WERI-Rb-1 (cell line): ENCODE results near the gene TMEM117.

ENCODE experiments used
- DNase-seq: peaks from one replicate; pipeline ENCODE4 v3.0.0-alpha.2; 2020
- H3K27ac ChIP-seq: fragments of 250-450 bp; sonication (Bioruptor Pico); 2 replicates; pipeline ENCODE4 v1.5.1; 2020; ENCODE audit warnings: mild to moderate bottlenecking, moderate library complexity
- H3K27me3 ChIP-seq: fragments of 250-450 bp; sonication (Bioruptor Pico); 2 replicates; pipeline ENCODE4 v1.5.1; 2021; ENCODE audit warnings: mild to moderate bottlenecking, low read depth, moderate library complexity; ENCODE audit not compliant: insufficient read depth, severe bottlenecking
- H3K36me3 ChIP-seq: fragments of 250-450 bp; sonication (Bioruptor Pico); 2 replicates; pipeline ENCODE4 v1.5.1; 2020; ENCODE audit warnings: mild to moderate bottlenecking, moderate library complexity
- H3K4me3 ChIP-seq: 2 replicates; pipeline ENCODE4 v1.5.1; 2011; ENCODE audit warnings: low read depth, mild to moderate bottlenecking, control low read depth, low read length
- H3K9me3 ChIP-seq: fragments of 250-450 bp; sonication (Bioruptor Pico); 2 replicates; pipeline ENCODE4 v1.5.1; 2021; ENCODE audit warnings: mild to moderate bottlenecking, moderate library complexity; ENCODE audit not compliant: severe bottlenecking
- TF ChIP-seq, protein P1 (sequence below): IDR thresholded peaks from 2 replicates; pipeline ENCODE4 v1.5.1; 2011; ENCODE audit warnings: low read depth, mild to moderate bottlenecking, control low read depth, inconsistent platforms, low read length

Gene TMEM117

GRCh38 chr12:44015333-44015941, 179.6 kb downstream of the TMEM117 start:
- TF ChIP-seq, protein P1, sequence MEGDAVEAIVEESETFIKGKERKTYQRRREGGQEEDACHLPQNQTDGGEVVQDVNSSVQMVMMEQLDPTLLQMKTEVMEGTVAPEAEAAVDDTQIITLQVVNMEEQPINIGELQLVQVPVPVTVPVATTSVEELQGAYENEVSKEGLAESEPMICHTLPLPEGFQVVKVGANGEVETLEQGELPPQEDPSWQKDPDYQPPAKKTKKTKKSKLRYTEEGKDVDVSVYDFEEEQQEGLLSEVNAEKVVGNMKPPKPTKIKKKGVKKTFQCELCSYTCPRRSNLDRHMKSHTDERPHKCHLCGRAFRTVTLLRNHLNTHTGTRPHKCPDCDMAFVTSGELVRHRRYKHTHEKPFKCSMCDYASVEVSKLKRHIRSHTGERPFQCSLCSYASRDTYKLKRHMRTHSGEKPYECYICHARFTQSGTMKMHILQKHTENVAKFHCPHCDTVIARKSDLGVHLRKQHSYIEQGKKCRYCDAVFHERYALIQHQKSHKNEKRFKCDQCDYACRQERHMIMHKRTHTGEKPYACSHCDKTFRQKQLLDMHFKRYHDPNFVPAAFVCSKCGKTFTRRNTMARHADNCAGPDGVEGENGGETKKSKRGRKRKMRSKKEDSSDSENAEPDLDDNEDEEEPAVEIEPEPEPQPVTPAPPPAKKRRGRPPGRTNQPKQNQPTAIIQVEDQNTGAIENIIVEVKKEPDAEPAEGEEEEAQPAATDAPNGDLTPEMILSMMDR = 0 out of 2 replicates have a peak, but pooled peaks have one; percentile 21
- no peaks in the 10 kb centered on the region for H3K27me3 ChIP-seq
- H3K4me3 ChIP-seq = no peak overlapping the region
- no peaks in the 10 kb centered on the region for H3K9me3 ChIP-seq
- DNase-seq = no peak
- H3K36me3 ChIP-seq = no peaks in the 10 kb centered on the region
- no peak overlapping the region for H3K27ac ChIP-seq

GRCh38 chr12:44017216-44017615, 181.3 kb downstream of the TMEM117 start:
- H3K27ac ChIP-seq = no peak overlapping the region
- no peaks in the 10 kb centered on the region for H3K36me3 ChIP-seq
- no peaks in the 10 kb centered on the region for H3K9me3 ChIP-seq
- DNase-seq = no peak
- H3K4me3 ChIP-seq = no peak overlapping the region
- no peaks in the 10 kb centered on the region for H3K27me3 ChIP-seq
- TF ChIP-seq, protein P1 = no peak

DNA sequence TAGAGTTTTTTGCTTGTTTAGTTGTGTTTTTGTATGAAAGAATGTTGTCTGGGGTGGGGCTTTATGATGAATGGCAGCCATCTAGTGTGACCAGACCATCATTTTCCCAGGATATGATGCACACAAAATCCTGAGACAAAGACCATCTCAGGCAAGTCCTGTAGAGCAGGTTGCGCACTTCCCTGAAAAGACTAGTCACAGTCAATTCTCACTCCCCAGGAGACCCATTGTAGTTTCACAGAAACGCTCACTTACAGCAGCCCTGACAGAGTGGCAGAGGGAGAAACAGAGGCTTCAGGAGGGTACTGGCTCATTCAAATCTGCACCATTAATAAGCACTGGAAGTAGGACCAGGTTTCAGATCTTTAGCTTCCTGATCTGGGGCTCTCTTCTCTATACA, 183.2 kb downstream of the TMEM117 start:
- no peaks in the 10 kb centered on the region for H3K27me3 ChIP-seq
- DNase-seq = no peak
- H3K27ac ChIP-seq = no peak overlapping the region
- no peaks in the 10 kb centered on the region for H3K36me3 ChIP-seq
- H3K9me3 ChIP-seq = no peaks in the 10 kb centered on the region
- TF ChIP-seq, protein P1 = no peak
- H3K4me3 ChIP-seq = no peak overlapping the region

DNA sequence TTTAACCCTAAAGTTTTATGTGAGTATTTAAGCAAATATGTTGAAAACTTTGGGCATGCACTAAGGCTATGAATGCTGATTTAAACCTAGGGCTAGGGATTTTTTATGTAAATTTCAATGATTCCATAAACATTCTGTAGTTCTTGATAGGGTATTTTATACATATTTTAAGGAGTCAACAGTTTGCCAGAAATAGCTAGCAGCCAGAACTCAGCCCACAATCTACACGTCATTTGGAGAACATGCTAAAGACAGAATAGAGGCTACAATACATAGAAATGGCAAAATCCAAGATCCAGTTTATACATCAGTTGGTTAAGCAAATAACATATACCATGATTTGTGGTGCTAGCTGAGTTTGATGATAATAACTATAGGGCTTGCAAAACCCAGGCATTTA, 184.7 kb downstream of the TMEM117 start:
- Histone ChIP-seq H3K36me3 (no peaks in the 10 kb centered on the region), H3K4me3 (no peak overlapping the region), H3K27ac (no peak overlapping the region), H3K27me3 (no peaks in the 10 kb centered on the region), H3K9me3 (no peaks in the 10 kb centered on the region)
- TF ChIP-seq, protein P1 = no peak
- no peak for DNase-seq

GRCh38 chr12:44021471-44021971, 185.6 kb downstream of the TMEM117 start:
- no peaks in the 10 kb centered on the region for H3K36me3 ChIP-seq
- H3K27ac ChIP-seq = no peak overlapping the region
- no peaks in the 10 kb centered on the region for H3K9me3 ChIP-seq
- DNase-seq = no peak
- TF ChIP-seq, protein P1 = no peak
- no peak overlapping the region for H3K4me3 ChIP-seq
- H3K27me3 ChIP-seq = no peaks in the 10 kb centered on the region

- Histone ChIP-seq H3K27ac (no peak overlapping the region), H3K4me3 (no peak overlapping the region), H3K36me3 (no peaks in the 10 kb centered on the region), H3K27me3 (no peaks in the 10 kb centered on the region), H3K9me3 (no peaks in the 10 kb centered on the region)
- TF ChIP-seq, protein P1 = no peak
- DNase-seq = no peak
Observed at GRCh38 chr12:44025499-44025898, 189.6 kb downstream of the TMEM117 start.
